ENCODE data around the gene ASAP3.
"Not testable (repeated sequence)": the region's sequence is repeated elsewhere in the genome, so short reads cannot be mapped to it uniquely, and the experiment has no call there.

The ASAP3 gene

GRCh38 chr1:23394181-23394580 lies 89.8 kb downstream of the ASAP3 start:
- DNase-seq: no peak

GRCh38 chr1:23393706-23394105 lies 90.3 kb downstream of the ASAP3 start:
- DNase-seq: peak; percentile 70

GRCh38 chr1:23392125-23392855 lies 91.7 kb downstream of the ASAP3 start:
- no peak for DNase-seq

- DNase-seq: no peak
Observed at GRCh38 chr1:23389837-23390321, 94.1 kb downstream of the ASAP3 start.

- no peak for DNase-seq
Observed at GRCh38 chr1:23387494-23387893, 96.5 kb downstream of the ASAP3 start.

- DNase-seq: peak; percentile 68
Observed at GRCh38 chr1:23385119-23385621, 98.8 kb downstream of the ASAP3 start.

- no peak for DNase-seq
Observed at GRCh38 chr1:23384312-23385058, 99.5 kb downstream of the ASAP3 start.

GRCh38 chr1:23383577-23384311 lies 100.2 kb downstream of the ASAP3 start:
- DNase-seq: no peak

GRCh38 chr1:23381233-23381885 lies 102.6 kb downstream of the ASAP3 start:
- DNase-seq: no peak

- DNase-seq: no peak
Observed at GRCh38 chr1:23380719-23381118, 103.3 kb downstream of the ASAP3 start.

GRCh38 chr1:23380236-23380635 lies 103.7 kb downstream of the ASAP3 start:
- not testable (repeated sequence) for DNase-seq

All from islet precursor cell (in vitro differentiated cells).